Measurements from ENCODE around the gene C1RL.

- TF ChIP-seq CTCF (IDR thresholded peaks at IDR 0.05; ENCODE audit: insufficient read depth, low read length, poor library complexity, severe bottlenecking): no peak
- TF ChIP-seq EZH2phosphoT487 (conservative IDR thresholded peaks at IDR 0.05; ENCODE audit: low read length): no peak
Observed at GRCh38 chr12:7145671-7146070, 36.7 kb upstream of the C1RL start.
